Stimulated activated memory B cell treated with anti-CD40 and anti-IgM and Interleukin-4, amounts not matched to agents 10 μg/mL and 1 μg/mL and 100 μg/mL, for 72 hours (primary cell): ENCODE data around the gene FBLN2.

ENCODE experiments used
- ATAC-seq: fragments of 150-1000 bp; cut with Tn5 transposase; 2 replicates; pipeline ENCODE4 v1.10.0; 2021
- H3K27ac Mint-ChIP-seq: one replicate; pipeline ENCODE4 v1.8.0; 2022; ENCODE audit warnings: mild to moderate bottlenecking, mixed read lengths
- H3K27me3 Mint-ChIP-seq: one replicate; pipeline ENCODE4 v1.8.0; 2022; ENCODE audit warnings: mixed read lengths
- H3K36me3 Mint-ChIP-seq: one replicate; pipeline ENCODE4 v1.8.0; 2022; ENCODE audit warnings: mixed read lengths
- H3K4me1 Mint-ChIP-seq: one replicate; pipeline ENCODE4 v1.8.0; 2022; ENCODE audit warnings: mixed read lengths
- H3K4me3 Mint-ChIP-seq: one replicate; pipeline ENCODE4 v1.8.0; 2022; ENCODE audit warnings: mild to moderate bottlenecking, moderate library complexity, mixed read lengths
- H3K9me3 Mint-ChIP-seq: one replicate; pipeline ENCODE4 v1.8.0; 2022; ENCODE audit warnings: mixed read lengths

FBLN2 gene

GRCh38 chr3:13571831-13572750 lies 23.2 kb downstream of the FBLN2 start:
- no peak overlapping the region for H3K27ac Mint-ChIP-seq
- no peaks in the 10 kb centered on the region for H3K9me3 Mint-ChIP-seq
- no peaks in the 10 kb centered on the region for H3K4me1 Mint-ChIP-seq
- ATAC-seq: no peak
- no peak overlapping the region for H3K4me3 Mint-ChIP-seq
- H3K36me3 Mint-ChIP-seq: no peaks in the 10 kb centered on the region
- peaks cover 17% of the 10 kb centered on the region for H3K27me3 Mint-ChIP-seq

GRCh38 chr3:13572926-13573623 lies 24.1 kb downstream of the FBLN2 start:
- H3K27me3 Mint-ChIP-seq: peaks cover 17% of the 10 kb centered on the region
- no peaks in the 10 kb centered on the region for H3K36me3 Mint-ChIP-seq
- H3K4me3 Mint-ChIP-seq: no peak overlapping the region
- H3K27ac Mint-ChIP-seq: no peak overlapping the region
- no peaks in the 10 kb centered on the region for H3K4me1 Mint-ChIP-seq
- no peak for ATAC-seq
- no peaks in the 10 kb centered on the region for H3K9me3 Mint-ChIP-seq

- H3K36me3 Mint-ChIP-seq: no peaks in the 10 kb centered on the region
- no peak overlapping the region for H3K4me3 Mint-ChIP-seq
- H3K9me3 Mint-ChIP-seq: no peaks in the 10 kb centered on the region
- peaks cover 6% of the 10 kb centered on the region for H3K27me3 Mint-ChIP-seq
- H3K4me1 Mint-ChIP-seq: no peaks in the 10 kb centered on the region
- no peak for ATAC-seq
- no peak overlapping the region for H3K27ac Mint-ChIP-seq
Measured at GRCh38 chr3:13574083-13574797, 25.3 kb downstream of the FBLN2 start.

GRCh38 chr3:13574798-13575451 lies 26.0 kb downstream of the FBLN2 start:
- H3K27ac Mint-ChIP-seq: no peak overlapping the region
- H3K27me3 Mint-ChIP-seq: peaks cover 1% of the 10 kb centered on the region
- H3K4me3 Mint-ChIP-seq: no peak overlapping the region
- no peaks in the 10 kb centered on the region for H3K9me3 Mint-ChIP-seq
- no peaks in the 10 kb centered on the region for H3K4me1 Mint-ChIP-seq
- ATAC-seq: no peak
- H3K36me3 Mint-ChIP-seq: no peaks in the 10 kb centered on the region

- no peak overlapping the region for H3K27ac Mint-ChIP-seq
- no peaks in the 10 kb centered on the region for H3K9me3 Mint-ChIP-seq
- H3K4me1 Mint-ChIP-seq: peaks cover 2% of the 10 kb centered on the region
- H3K27me3 Mint-ChIP-seq: peaks cover 7% of the 10 kb centered on the region
- ATAC-seq: no peak
- no peak overlapping the region for H3K4me3 Mint-ChIP-seq
- H3K36me3 Mint-ChIP-seq: no peaks in the 10 kb centered on the region
Measured at GRCh38 chr3:13575459-13576061, 26.6 kb downstream of the FBLN2 start.

GRCh38 chr3:13577181-13578121 lies 28.5 kb downstream of the FBLN2 start:
- H3K9me3 Mint-ChIP-seq: no peaks in the 10 kb centered on the region
- peaks cover 6% of the 10 kb centered on the region for H3K4me1 Mint-ChIP-seq
- no peak overlapping the region for H3K27ac Mint-ChIP-seq
- no peaks in the 10 kb centered on the region for H3K36me3 Mint-ChIP-seq
- H3K27me3 Mint-ChIP-seq: peaks cover 15% of the 10 kb centered on the region
- ATAC-seq: no peak
- no peak overlapping the region for H3K4me3 Mint-ChIP-seq

- Mint-ChIP-seq H3K27me3 (peaks cover 15% of the 10 kb centered on the region), H3K27ac (no peak overlapping the region), H3K9me3 (no peaks in the 10 kb centered on the region), H3K4me3 (no peak overlapping the region), H3K4me1 (peaks cover 6% of the 10 kb centered on the region), H3K36me3 (no peaks in the 10 kb centered on the region)
- ATAC-seq: no peak
Measured at GRCh38 chr3:13578251-13578650, 29.3 kb downstream of the FBLN2 start.

GRCh38 chr3:13579063-13579462 lies 30.1 kb downstream of the FBLN2 start:
- Mint-ChIP-seq H3K9me3 (no peaks in the 10 kb centered on the region), H3K4me3 (no peak overlapping the region), H3K36me3 (no peaks in the 10 kb centered on the region), H3K4me1 (peaks cover 6% of the 10 kb centered on the region), H3K27me3 (peaks cover 15% of the 10 kb centered on the region), H3K27ac (no peak overlapping the region)
- ATAC-seq: no peak

- Mint-ChIP-seq H3K36me3 (no peaks in the 10 kb centered on the region), H3K4me3 (no peak overlapping the region), H3K4me1 (peaks cover 6% of the 10 kb centered on the region), H3K27me3 (peaks cover 15% of the 10 kb centered on the region), H3K9me3 (no peaks in the 10 kb centered on the region), H3K27ac (no peak overlapping the region)
- ATAC-seq: no peak
Measured at GRCh38 chr3:13580256-13581023, 31.5 kb downstream of the FBLN2 start.

GRCh38 chr3:13581485-13582365 lies 32.8 kb downstream of the FBLN2 start:
- Mint-ChIP-seq H3K9me3 (no peaks in the 10 kb centered on the region), H3K4me3 (no peak overlapping the region), H3K36me3 (no peaks in the 10 kb centered on the region), H3K4me1 (peaks cover 6% of the 10 kb centered on the region), H3K27ac (no peak overlapping the region), H3K27me3 (peaks cover 15% of the 10 kb centered on the region)
- ATAC-seq: no peak

GRCh38 chr3:13582366-13583250 lies 33.7 kb downstream of the FBLN2 start:
- Mint-ChIP-seq H3K4me3 (no peak overlapping the region), H3K9me3 (no peaks in the 10 kb centered on the region), H3K36me3 (no peaks in the 10 kb centered on the region), H3K27ac (no peak overlapping the region), H3K4me1 (peaks cover 6% of the 10 kb centered on the region), H3K27me3 (peaks cover 15% of the 10 kb centered on the region)
- ATAC-seq: no peak
